Fibroblast of peridontal ligament (primary cell): ENCODE data around the gene ZDHHC14.

Source experiments
- DNase-seq: peaks from one replicate; pipeline ENCODE4 v3.0.0-alpha.2; 2010; ENCODE audit errors: extremely low read depth

ZDHHC14 gene

GRCh38 chr6:157531986-157532365 lies 151.0 kb downstream of the ZDHHC14 start:
- no peak for DNase-seq

DNA sequence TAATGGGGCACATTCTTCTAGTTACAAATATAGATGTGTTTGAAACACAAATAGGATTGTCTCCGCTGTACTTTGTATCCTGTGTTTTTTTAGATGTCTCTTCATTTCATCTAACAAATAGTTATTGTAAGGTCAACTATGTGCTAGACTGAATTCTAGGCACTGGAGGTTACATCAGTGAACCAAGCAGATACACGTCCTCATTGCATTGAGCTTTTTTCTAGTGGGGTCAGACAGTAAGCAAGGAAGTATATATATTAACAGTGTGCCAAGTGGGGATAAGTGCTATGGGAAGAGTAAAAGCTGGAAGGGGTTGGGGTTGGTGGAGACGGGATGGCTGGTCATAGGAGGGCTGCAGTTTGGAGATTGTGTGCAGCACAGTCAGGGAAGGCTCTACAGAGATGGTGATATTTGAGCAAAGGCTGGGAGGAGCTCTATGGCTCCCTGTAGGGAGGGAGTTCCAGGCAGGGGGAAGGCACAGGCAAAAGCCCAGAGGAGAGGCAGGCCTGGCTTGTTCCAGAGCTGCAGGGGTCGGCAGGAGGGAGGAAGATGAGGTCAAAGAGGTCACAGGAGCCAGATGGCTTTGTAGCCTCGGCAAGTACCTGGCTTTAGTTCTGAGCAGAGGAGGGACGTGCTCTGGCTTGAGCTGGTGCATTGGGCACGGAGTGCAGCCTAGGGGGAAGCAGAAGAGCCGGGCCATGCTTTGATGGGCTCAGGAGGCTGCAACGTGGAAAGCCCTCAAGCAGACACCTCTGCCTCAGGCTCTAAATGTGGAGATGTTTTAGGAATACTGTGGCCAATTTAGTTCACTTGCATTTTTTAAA lies 152.3 kb downstream of the ZDHHC14 start:
- no peak for DNase-seq

DNA sequence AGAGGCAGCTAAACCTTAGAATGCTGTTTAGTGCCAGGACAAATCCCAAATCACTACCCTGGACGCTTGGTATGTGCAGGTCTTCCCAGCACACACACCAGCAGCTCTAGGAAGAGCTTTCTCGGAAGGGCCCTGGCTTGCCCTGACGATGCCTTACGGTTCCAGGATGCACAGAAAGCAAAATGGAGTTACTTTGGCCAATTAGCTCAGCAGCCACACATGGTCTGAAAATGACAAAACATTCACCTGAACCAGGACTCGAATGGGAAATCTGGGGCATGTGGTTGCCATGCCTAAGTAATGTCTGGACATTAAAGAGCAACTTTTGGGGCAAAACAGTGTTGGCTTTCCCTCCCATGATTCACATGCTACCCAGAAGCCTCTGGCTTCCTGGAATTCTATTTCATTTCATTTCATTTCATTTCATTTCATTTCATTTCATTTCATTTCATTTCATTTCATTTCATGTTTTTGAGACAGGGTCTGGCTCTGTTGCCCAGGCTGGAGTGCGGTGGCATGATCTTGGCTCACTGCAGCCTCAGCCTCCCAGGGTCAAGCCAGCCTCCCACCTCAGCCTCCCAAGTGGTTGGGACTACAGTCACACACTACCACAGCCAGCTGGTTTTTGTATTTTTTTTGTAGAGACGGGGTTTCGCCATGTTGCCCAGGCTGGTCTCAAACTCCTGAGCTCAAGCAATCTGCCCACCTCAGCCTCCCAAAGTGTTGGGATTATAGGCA lies 153.3 kb downstream of the ZDHHC14 start:
- DNase-seq, result no peak

- DNase-seq, result no peak
Observed at GRCh38 chr6:157534977-157535339, 154.0 kb downstream of the ZDHHC14 start.

DNA sequence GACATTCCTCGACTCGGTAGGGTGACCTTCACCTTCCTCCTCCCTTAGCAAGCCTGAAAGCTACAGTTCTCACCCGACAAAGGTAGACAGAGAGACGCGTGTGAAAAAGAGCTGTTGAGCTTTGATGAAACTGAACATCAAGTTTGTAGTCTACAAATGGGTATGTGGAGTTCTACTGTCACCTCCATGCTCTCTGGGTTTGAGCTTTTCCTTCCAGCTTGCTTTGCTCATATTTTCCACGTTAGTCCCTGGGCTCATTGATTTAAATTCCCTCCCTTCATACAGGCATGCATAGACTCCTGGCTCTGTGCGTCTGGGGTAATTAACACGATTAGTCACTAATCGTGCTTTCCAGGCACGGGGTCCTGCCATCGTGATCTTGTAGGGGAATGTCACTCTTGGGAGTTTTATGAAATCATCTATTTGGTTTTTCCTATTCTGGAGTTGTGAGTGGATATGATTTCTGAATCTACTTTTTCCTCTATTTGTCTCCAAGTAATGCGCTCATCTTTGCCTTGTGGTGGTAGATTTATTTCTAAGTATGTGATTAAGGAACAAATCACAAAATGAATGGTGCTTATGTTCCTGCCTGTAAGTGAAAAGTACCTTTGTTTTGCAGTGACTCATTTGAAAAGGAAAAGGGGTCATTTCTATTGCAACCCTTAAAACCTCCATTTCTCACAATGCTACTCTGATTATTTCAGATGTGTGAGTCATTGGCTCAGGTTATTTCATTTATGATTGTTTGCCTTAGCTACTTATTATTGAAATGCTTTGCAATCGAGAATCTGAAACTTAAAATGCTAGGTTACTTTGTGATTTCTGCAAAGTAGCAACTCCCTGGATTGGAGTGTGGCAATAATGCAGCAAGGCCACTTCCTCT lies 154.6 kb downstream of the ZDHHC14 start:
- DNase-seq, result peak; percentile 64

GRCh38 chr6:157536223-157536545 lies 155.2 kb downstream of the ZDHHC14 start:
- no peak for DNase-seq

DNA sequence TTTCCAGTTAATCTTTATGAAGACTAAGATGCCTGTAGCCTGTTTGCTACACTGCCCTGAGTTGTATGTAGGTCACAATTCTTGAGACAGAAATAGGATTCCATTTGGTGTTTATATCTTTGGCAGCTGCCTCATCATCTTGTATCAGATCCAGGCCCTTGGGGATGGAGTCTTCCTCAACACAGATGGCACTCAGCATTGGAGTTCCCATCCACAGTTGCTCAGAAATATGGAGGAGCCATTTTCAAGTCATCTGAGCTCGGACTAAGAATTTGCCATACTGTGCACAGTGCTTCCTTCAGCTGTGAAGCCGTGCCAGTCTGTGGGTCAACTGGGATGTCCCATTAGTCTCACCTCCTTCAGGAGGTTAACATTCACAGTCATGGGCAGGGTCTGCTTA lies 156.6 kb downstream of the ZDHHC14 start:
- DNase-seq, result peak; percentile 62

DNA sequence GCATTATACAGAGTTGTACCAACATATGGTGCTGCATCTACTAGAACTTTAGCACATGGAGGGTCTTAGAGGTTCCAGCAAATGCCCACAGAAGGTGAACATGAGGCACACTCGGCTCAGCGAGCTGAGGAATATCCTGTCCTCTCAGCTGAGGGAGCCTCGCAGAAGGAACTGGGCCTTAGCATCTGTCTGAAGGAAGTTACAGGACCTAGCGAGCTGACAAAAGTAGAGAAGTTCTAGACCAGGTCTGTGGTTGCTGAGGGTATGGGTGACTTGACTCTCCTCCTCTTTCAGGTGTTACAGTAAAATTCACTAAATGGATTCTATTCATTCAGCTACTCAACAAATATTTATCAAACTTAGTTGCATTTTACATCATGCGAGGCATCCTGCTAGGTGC lies 157.2 kb downstream of the ZDHHC14 start:
- DNase-seq, result no peak

GRCh38 chr6:157538698-157539097 lies 157.7 kb downstream of the ZDHHC14 start:
- DNase-seq, result no peak

DNA sequence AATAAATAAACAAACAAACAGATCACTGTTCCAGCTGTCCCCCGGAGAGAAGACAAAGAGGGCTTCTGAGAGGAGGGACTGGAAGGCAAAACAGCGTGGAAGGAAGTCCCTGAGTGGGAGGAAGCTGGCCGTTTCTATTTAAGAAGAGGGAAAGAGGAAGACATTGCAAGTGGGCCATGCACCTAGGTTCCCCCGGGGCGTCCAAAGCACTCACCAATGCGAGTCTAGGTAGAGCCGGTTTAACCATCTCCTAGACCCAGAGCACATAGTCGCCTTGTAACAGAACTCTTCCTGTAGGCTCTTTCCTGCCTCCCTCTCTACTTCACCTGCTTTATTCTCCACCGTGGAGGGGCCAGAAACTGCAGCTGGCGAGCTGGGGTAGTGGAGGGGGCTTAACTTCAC lies 158.4 kb downstream of the ZDHHC14 start:
- no peak for DNase-seq

GRCh38 chr6:157539900-157540752 lies 159.1 kb downstream of the ZDHHC14 start:
- DNase-seq, result no peak

- DNase-seq, result no peak
Observed at GRCh38 chr6:157541618-157542413, 160.8 kb downstream of the ZDHHC14 start.

DNA sequence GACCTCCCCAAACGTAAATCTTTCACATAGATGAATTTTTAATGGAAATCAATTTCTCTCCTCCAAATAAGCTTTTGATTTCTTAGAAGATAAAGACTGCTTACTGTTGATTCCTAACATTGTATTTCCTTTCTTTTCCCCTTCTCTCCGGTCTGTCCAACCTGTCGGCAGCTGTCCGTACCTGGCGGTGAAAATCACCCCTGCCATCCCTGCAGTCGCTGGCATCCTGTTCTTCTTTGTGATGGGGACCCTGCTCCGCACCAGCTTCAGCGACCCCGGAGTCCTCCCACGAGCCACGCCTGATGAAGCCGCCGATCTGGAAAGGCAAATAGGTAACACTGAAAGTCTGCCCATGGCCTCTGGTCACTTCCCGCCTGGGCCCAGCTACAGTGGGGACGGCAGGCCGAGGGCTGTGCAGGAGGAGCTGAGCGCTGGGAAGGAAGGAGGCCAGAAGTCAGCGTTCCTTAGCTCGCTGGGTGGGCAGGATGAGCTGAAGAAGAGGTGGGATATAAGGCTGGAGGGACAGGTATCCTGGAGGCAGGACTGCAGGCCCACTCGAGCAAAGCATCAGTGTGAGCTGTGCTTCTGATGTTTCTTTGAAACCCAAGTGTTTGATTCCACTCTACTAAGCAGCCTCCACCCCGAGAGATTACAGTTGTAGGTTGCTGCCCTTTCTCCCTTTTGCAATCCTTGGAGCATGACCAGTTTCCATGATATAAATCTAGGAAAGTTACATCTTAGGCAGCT lies 161.6 kb downstream of the ZDHHC14 start:
- DNase-seq, result no peak

DNA sequence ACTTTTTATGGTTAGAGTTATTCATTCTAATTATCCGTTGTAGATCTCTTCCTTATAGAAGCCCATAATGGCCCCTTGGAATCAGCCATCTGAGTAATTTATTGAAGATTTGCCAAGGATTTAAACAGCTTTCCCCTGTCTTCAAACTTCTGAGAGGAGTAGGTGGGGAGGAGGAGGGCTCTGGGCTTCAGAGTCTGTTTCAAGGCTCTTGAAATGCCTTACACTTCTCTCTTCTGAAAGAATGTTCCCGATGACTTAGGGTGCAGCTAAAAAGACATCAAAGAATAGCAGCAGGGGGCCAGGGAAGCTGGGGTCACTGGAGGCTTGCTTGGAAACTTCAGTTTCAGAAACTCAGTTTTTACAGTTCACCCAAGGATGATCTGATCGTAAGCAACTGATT lies 165.3 kb downstream of the ZDHHC14 start:
- DNase-seq, result no peak

GRCh38 chr6:157547112-157547511 lies 166.1 kb downstream of the ZDHHC14 start:
- no peak for DNase-seq

- DNase-seq, result no peak
Observed at GRCh38 chr6:157548635-157549467, 167.9 kb downstream of the ZDHHC14 start.

DNA sequence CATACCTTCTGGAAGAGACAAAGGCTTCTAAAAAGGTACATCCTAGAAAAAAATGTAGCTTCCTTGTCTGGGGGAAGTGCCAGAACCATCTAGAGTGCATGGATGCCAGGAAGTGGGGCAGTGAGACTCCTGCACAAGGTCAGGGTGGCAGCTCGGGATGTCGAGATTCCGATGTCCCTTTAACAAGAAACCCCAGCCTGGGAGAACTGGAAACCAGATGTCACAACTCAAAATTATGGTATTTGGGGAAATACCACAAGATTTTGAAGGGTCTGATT lies 168.4 kb downstream of the ZDHHC14 start:
- DNase-seq, result no peak

DNA sequence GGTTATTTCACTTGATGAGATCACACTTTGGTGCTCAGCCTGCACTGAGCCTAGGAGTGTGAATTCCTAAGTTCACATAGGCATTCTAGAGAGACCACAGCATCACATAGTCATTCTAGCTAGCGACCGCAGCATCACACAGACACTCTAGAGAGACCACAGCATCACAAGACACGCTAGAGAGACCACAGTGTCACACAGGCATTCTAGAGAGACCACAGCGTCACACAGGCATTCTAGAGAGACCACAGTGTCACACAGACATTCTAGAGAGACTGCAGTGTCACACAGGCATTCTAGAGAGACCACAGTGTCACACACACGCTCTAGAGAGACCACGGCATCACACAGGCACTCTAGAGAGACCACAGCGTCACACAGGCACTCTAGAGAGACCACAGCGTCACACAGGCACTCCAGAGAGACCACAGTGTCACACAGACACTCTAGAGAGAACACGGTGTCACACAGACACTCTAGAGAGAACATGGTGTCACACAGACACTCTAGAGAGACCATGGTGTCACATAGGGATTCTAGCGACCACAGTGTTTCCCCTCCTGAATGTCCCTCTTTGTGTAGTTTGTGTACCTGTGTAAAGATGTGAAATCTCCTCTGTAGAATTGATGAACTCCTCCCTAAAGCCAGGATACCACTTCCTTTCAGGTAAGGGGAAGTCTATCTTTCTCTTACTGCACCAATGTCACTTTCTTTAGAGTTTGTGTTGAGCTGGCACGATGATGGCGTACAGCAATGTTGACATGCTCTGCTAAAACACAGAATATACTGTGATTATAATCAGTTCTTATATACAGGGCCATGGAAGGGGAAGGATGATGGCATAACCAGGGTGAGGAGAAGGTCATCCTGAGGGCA lies 169.4 kb downstream of the ZDHHC14 start:
- DNase-seq, result no peak
